Loucy (cell line): ENCODE measurements around the gene DMGDH.

Source experiments
- H2AFZ ChIP-seq: fragments of 200-600 bp; sonication (generic); 2 replicates; pipeline ENCODE4 v1.6.0; 2016; ENCODE audit warnings: antibody characterized with exemption, mild to moderate bottlenecking, low read length, moderate library complexity
- H3F3A ChIP-seq: fragments of 200-600 bp; 2 replicates; pipeline ENCODE4 v1.6.0; 2016; ENCODE audit warnings: antibody characterized with exemption, low read depth, mild to moderate bottlenecking
- H3K27me3 ChIP-seq: fragments of 200-600 bp; sonication (generic); 2 replicates; pipeline ENCODE4 v1.6.1; 2014; ENCODE audit warnings: low read length, mild to moderate bottlenecking; ENCODE audit not compliant: insufficient read depth, poor library complexity, severe bottlenecking
- H3K36me3 ChIP-seq: fragments of 200-600 bp; sonication (generic); 2 replicates; pipeline ENCODE4 v1.6.1; 2016; ENCODE audit warnings: low read length; ENCODE audit not compliant: insufficient read depth
- H3K4me1 ChIP-seq: fragments of 200-600 bp; sonication (generic); 2 replicates; pipeline ENCODE4 v1.5.1; 2014; ENCODE audit warnings: low read length, mild to moderate bottlenecking; ENCODE audit not compliant: insufficient read depth, poor library complexity, severe bottlenecking
- H3K4me2 ChIP-seq: fragments of 200-600 bp; sonication (generic); 2 replicates; pipeline ENCODE4 v1.6.0; 2014; ENCODE audit warnings: antibody characterized with exemption, low read length, low read depth, mild to moderate bottlenecking; ENCODE audit not compliant: poor library complexity, severe bottlenecking
- H3K4me3 ChIP-seq: fragments of 200-600 bp; sonication (generic); 2 replicates; pipeline ENCODE4 v1.5.1; 2014; ENCODE audit warnings: low read length, mild to moderate bottlenecking, mixed read lengths; ENCODE audit not compliant: poor library complexity, severe bottlenecking
- H3K79me2 ChIP-seq: fragments of 200-600 bp; sonication (generic); 2 replicates; pipeline ENCODE4 v1.6.1; 2014; ENCODE audit warnings: low read length; ENCODE audit not compliant: insufficient read depth
- H3K9ac ChIP-seq: fragments of 200-600 bp; sonication (generic); 2 replicates; pipeline ENCODE4 v1.6.0; 2014; ENCODE audit warnings: mild to moderate bottlenecking, low read depth, low read length, moderate library complexity; ENCODE audit not compliant: poor library complexity, severe bottlenecking
- H3K9me2 ChIP-seq: fragments of 200-600 bp; sonication (generic); replicated peaks from 2 replicates; pipeline ENCODE4 v1.6.1; 2016; ENCODE audit warnings: low read depth, low read length, mixed read lengths
- H3K9me3 ChIP-seq: fragments of 200-600 bp; sonication (generic); 2 replicates; pipeline ENCODE4 v1.6.1; 2014; ENCODE audit warnings: mild to moderate bottlenecking, antibody characterized with exemption, low read length, low read depth; ENCODE audit not compliant: insufficient read depth
- H4K20me1 ChIP-seq: fragments of 200-600 bp; sonication (generic); 2 replicates; pipeline ENCODE4 v1.6.0; 2014; ENCODE audit warnings: antibody characterized with exemption, low read length, mild to moderate bottlenecking; ENCODE audit not compliant: insufficient read depth, poor library complexity, severe bottlenecking
- EZH2phosphoT487 ChIP-seq: fragments of 200-600 bp; IDR thresholded peaks from 2 replicates; pipeline ENCODE4 v1.6.1; 2018; ENCODE audit warnings: antibody characterized with exemption, mild to moderate bottlenecking, moderate library complexity, borderline replicate concordance
- TF ChIP-seq, protein P1 (sequence below): fragments of 200-600 bp; sonication (generic); conservative IDR thresholded peaks from 2 replicates; pipeline ENCODE4 v1.5.1; 2014; ENCODE audit warnings: mild to moderate bottlenecking, antibody characterized with exemption, low read length

DMGDH gene

GRCh38 chr5:79077680-79078365 lies 8.3 kb upstream of the DMGDH start:
- H3K4me3 ChIP-seq = no peak overlapping the region
- no peaks in the 10 kb centered on the region for H3K9me2 ChIP-seq
- H2AFZ ChIP-seq = no peak overlapping the region
- TF ChIP-seq, protein P1, sequence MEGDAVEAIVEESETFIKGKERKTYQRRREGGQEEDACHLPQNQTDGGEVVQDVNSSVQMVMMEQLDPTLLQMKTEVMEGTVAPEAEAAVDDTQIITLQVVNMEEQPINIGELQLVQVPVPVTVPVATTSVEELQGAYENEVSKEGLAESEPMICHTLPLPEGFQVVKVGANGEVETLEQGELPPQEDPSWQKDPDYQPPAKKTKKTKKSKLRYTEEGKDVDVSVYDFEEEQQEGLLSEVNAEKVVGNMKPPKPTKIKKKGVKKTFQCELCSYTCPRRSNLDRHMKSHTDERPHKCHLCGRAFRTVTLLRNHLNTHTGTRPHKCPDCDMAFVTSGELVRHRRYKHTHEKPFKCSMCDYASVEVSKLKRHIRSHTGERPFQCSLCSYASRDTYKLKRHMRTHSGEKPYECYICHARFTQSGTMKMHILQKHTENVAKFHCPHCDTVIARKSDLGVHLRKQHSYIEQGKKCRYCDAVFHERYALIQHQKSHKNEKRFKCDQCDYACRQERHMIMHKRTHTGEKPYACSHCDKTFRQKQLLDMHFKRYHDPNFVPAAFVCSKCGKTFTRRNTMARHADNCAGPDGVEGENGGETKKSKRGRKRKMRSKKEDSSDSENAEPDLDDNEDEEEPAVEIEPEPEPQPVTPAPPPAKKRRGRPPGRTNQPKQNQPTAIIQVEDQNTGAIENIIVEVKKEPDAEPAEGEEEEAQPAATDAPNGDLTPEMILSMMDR = no peak
- TF ChIP-seq EZH2phosphoT487 = no peak
- no peaks in the 10 kb centered on the region for H3K79me2 ChIP-seq
- no peaks in the 10 kb centered on the region for H3K27me3 ChIP-seq
- no peak overlapping the region for H3K9ac ChIP-seq
- no peak overlapping the region for H3K4me2 ChIP-seq
- no peaks in the 10 kb centered on the region for H3F3A ChIP-seq
- peaks cover 4% of the 10 kb centered on the region for H3K4me1 ChIP-seq
- H3K9me3 ChIP-seq = no peaks in the 10 kb centered on the region
- no peaks in the 10 kb centered on the region for H3K36me3 ChIP-seq
- no peaks in the 10 kb centered on the region for H4K20me1 ChIP-seq

- Histone ChIP-seq H3K9me3 (no peaks in the 10 kb centered on the region), H2AFZ (no peak overlapping the region), H3K36me3 (no peaks in the 10 kb centered on the region), H3K27me3 (no peaks in the 10 kb centered on the region), H4K20me1 (no peaks in the 10 kb centered on the region), H3K4me3 (no peak overlapping the region), H3K4me2 (no peak overlapping the region), H3K9me2 (no peaks in the 10 kb centered on the region), H3K9ac (no peak overlapping the region), H3K4me1 (peaks cover 4% of the 10 kb centered on the region), H3F3A (no peaks in the 10 kb centered on the region), H3K79me2 (no peaks in the 10 kb centered on the region)
- TF ChIP-seq, protein P1 = no peak
- TF ChIP-seq EZH2phosphoT487 = no peak
Observed at GRCh38 chr5:79076819-79077218, 7.3 kb upstream of the DMGDH start.

DNA sequence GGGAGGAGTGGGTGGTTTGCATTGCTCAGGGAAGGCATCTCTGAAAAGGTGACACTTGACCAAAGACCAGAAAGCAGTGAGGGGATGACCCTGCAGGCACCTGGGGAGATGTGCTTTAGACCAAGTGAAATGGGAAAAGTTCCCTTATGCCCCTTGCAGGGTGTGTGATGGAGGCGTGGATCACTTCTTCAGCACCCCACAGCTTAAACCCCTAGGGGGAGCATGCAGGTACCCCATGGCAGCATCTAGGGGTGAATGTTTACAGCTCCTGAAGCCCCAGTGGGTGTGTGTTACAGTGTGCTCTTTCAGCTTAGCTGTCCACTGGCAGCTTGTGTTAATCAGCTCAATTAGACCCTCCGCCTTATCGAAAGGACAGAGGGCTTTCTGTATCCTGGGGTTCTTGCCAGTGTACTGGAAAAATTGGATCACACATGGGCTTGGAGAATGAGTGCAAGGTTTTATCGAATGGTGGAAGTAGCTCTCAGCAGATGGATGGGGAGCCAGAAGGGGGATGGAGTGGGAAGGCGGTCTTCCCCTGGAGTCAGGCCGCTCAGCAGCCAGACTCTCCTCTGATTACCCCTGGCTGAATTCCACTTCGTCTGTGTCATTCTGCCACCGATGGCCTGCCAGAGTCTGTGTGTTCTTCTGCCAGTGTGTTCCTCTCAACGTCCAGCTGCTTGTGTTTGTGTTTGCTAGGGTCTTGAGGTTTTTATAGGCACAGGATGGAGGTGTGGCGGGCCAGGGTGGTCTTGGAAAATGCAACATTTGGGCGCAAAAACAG lies 6.4 kb upstream of the DMGDH start:
- Histone ChIP-seq H3K4me2 (no peak overlapping the region), H4K20me1 (no peaks in the 10 kb centered on the region), H3K27me3 (no peaks in the 10 kb centered on the region), H3F3A (no peaks in the 10 kb centered on the region), H3K9ac (no peak overlapping the region), H2AFZ (no peak overlapping the region), H3K4me1 (peaks cover 4% of the 10 kb centered on the region), H3K79me2 (no peaks in the 10 kb centered on the region), H3K9me2 (no peaks in the 10 kb centered on the region), H3K9me3 (no peaks in the 10 kb centered on the region), H3K36me3 (no peaks in the 10 kb centered on the region), H3K4me3 (no peak overlapping the region)
- TF ChIP-seq, protein P1 = peak; percentile 14; the same call in 1 of the 2 replicates
- no peak for TF ChIP-seq EZH2phosphoT487
